Measurements from ENCODE around the gene PPID.
"Not testable (repeated sequence)": the region's sequence is repeated elsewhere in the genome, so short reads cannot be mapped to it uniquely, and the experiment has no call there.

PPID gene

GRCh38 chr4:158728236-158728635 is 5.0 kb upstream of the PPID start:
- no peaks in the 10 kb centered on the region for H3K9me3 ChIP-seq (ENCODE audit: control insufficient read depth, insufficient read depth, low read length)
- no peaks in the 10 kb centered on the region for H3K27me3 ChIP-seq (ENCODE audit: control insufficient read depth, insufficient read depth, low read length)
- H3K4me3 ChIP-seq (ENCODE audit: low read depth, low read length): no peak overlapping the region
- no peaks in the 10 kb centered on the region for H3K4me1 ChIP-seq (ENCODE audit: control insufficient read depth, insufficient read depth, low read length)
- H3K9ac ChIP-seq (ENCODE audit: low read depth, low read length): no peak overlapping the region
- no peaks in the 10 kb centered on the region for H3K36me3 ChIP-seq (ENCODE audit: control insufficient read depth, insufficient read depth, low read length)

- no peaks in the 10 kb centered on the region for H3K27me3 ChIP-seq (ENCODE audit: control insufficient read depth, insufficient read depth, low read length)
- no peaks in the 10 kb centered on the region for H3K9me3 ChIP-seq (ENCODE audit: control insufficient read depth, insufficient read depth, low read length)
- no peak overlapping the region for H3K4me3 ChIP-seq (ENCODE audit: low read depth, low read length)
- no peak overlapping the region for H3K9ac ChIP-seq (ENCODE audit: low read depth, low read length)
- no peaks in the 10 kb centered on the region for H3K4me1 ChIP-seq (ENCODE audit: control insufficient read depth, insufficient read depth, low read length)
- H3K36me3 ChIP-seq (ENCODE audit: control insufficient read depth, insufficient read depth, low read length): no peaks in the 10 kb centered on the region
These were observed 3.4 kb upstream of the PPID start for GRCh38 chr4:158726633-158727032.

- Histone ChIP-seq H3K4me3 (ENCODE audit: low read depth, low read length) (no peak overlapping the region), H3K9me3 (ENCODE audit: control insufficient read depth, insufficient read depth, low read length) (no peaks in the 10 kb centered on the region), H3K4me1 (ENCODE audit: control insufficient read depth, insufficient read depth, low read length) (no peaks in the 10 kb centered on the region), H3K9ac (ENCODE audit: low read depth, low read length) (no peak overlapping the region), H3K27me3 (ENCODE audit: control insufficient read depth, insufficient read depth, low read length) (no peaks in the 10 kb centered on the region), H3K36me3 (ENCODE audit: control insufficient read depth, insufficient read depth, low read length) (peaks cover 4% of the 10 kb centered on the region)
These were observed 1.4 kb upstream of the PPID start for GRCh38 chr4:158724637-158725036.

GRCh38 chr4:158722291-158722916 is 792 bp downstream of the PPID start:
- H3K9me3 ChIP-seq (ENCODE audit: control insufficient read depth, insufficient read depth, low read length): no peaks in the 10 kb centered on the region
- no peaks in the 10 kb centered on the region for H3K27me3 ChIP-seq (ENCODE audit: control insufficient read depth, insufficient read depth, low read length)
- H3K4me3 ChIP-seq (ENCODE audit: low read depth, low read length): peak overlapping the region; percentile 74
- peak overlapping the region; percentile 61 for H3K9ac ChIP-seq (ENCODE audit: low read depth, low read length)
- H3K4me1 ChIP-seq (ENCODE audit: control insufficient read depth, insufficient read depth, low read length): no peaks in the 10 kb centered on the region
- H3K36me3 ChIP-seq (ENCODE audit: control insufficient read depth, insufficient read depth, low read length): peaks cover 8% of the 10 kb centered on the region

- Histone ChIP-seq H3K4me3 (ENCODE audit: low read depth, low read length) (peak overlapping the region; percentile 74), H3K9me3 (ENCODE audit: control insufficient read depth, insufficient read depth, low read length) (no peaks in the 10 kb centered on the region), H3K27me3 (ENCODE audit: control insufficient read depth, insufficient read depth, low read length) (no peaks in the 10 kb centered on the region), H3K9ac (ENCODE audit: low read depth, low read length) (no peak overlapping the region), H3K36me3 (ENCODE audit: control insufficient read depth, insufficient read depth, low read length) (peaks cover 8% of the 10 kb centered on the region), H3K4me1 (ENCODE audit: control insufficient read depth, insufficient read depth, low read length) (no peaks in the 10 kb centered on the region)
These were observed 1.5 kb downstream of the PPID start for GRCh38 chr4:158721680-158722079.

GRCh38 chr4:158715802-158716201 is 7.4 kb downstream of the PPID start:
- H3K9me3 ChIP-seq (ENCODE audit: control insufficient read depth, insufficient read depth, low read length): no peaks in the 10 kb centered on the region
- H3K9ac ChIP-seq (ENCODE audit: low read depth, low read length): no peak overlapping the region
- peaks cover 15% of the 10 kb centered on the region for H3K36me3 ChIP-seq (ENCODE audit: control insufficient read depth, insufficient read depth, low read length)
- H3K4me1 ChIP-seq (ENCODE audit: control insufficient read depth, insufficient read depth, low read length): no peaks in the 10 kb centered on the region
- no peaks in the 10 kb centered on the region for H3K27me3 ChIP-seq (ENCODE audit: control insufficient read depth, insufficient read depth, low read length)
- no peak overlapping the region for H3K4me3 ChIP-seq (ENCODE audit: low read depth, low read length)

- no peaks in the 10 kb centered on the region for H3K9me3 ChIP-seq (ENCODE audit: control insufficient read depth, insufficient read depth, low read length)
- H3K9ac ChIP-seq (ENCODE audit: low read depth, low read length): no peak overlapping the region
- H3K27me3 ChIP-seq (ENCODE audit: control insufficient read depth, insufficient read depth, low read length): no peaks in the 10 kb centered on the region
- H3K4me1 ChIP-seq (ENCODE audit: control insufficient read depth, insufficient read depth, low read length): no peaks in the 10 kb centered on the region
- H3K36me3 ChIP-seq (ENCODE audit: control insufficient read depth, insufficient read depth, low read length): peaks cover 18% of the 10 kb centered on the region
- H3K4me3 ChIP-seq (ENCODE audit: low read depth, low read length): no peak overlapping the region
These were observed 8.3 kb downstream of the PPID start for GRCh38 chr4:158714937-158715336.

GRCh38 chr4:158712622-158713021 is 10.6 kb downstream of the PPID start:
- not testable (repeated sequence) for H3K4me1 ChIP-seq (ENCODE audit: control insufficient read depth, insufficient read depth, low read length); H3K9me3 ChIP-seq (ENCODE audit: control insufficient read depth, insufficient read depth, low read length); H3K9ac ChIP-seq (ENCODE audit: low read depth, low read length); H3K4me3 ChIP-seq (ENCODE audit: low read depth, low read length); H3K27me3 ChIP-seq (ENCODE audit: control insufficient read depth, insufficient read depth, low read length)
- H3K36me3 ChIP-seq (ENCODE audit: control insufficient read depth, insufficient read depth, low read length): peaks cover 14% of the 10 kb centered on the region

- Histone ChIP-seq H3K4me1 (ENCODE audit: control insufficient read depth, insufficient read depth, low read length) (no peaks in the 10 kb centered on the region), H3K4me3 (ENCODE audit: low read depth, low read length) (no peak overlapping the region), H3K9me3 (ENCODE audit: control insufficient read depth, insufficient read depth, low read length) (no peaks in the 10 kb centered on the region), H3K36me3 (ENCODE audit: control insufficient read depth, insufficient read depth, low read length) (peaks cover 14% of the 10 kb centered on the region), H3K27me3 (ENCODE audit: control insufficient read depth, insufficient read depth, low read length) (no peaks in the 10 kb centered on the region), H3K9ac (ENCODE audit: low read depth, low read length) (no peak overlapping the region)
These were observed 12.4 kb downstream of the PPID start for GRCh38 chr4:158710814-158711213.

- Histone ChIP-seq H3K36me3 (ENCODE audit: control insufficient read depth, insufficient read depth, low read length) (peaks cover 3% of the 10 kb centered on the region), H3K27me3 (ENCODE audit: control insufficient read depth, insufficient read depth, low read length) (no peaks in the 10 kb centered on the region), H3K4me1 (ENCODE audit: control insufficient read depth, insufficient read depth, low read length) (no peaks in the 10 kb centered on the region), H3K4me3 (ENCODE audit: low read depth, low read length) (no peak overlapping the region), H3K9me3 (ENCODE audit: control insufficient read depth, insufficient read depth, low read length) (no peaks in the 10 kb centered on the region), H3K9ac (ENCODE audit: low read depth, low read length) (no peak overlapping the region)
These were observed 18.9 kb downstream of the PPID start for GRCh38 chr4:158704274-158704673.

- Histone ChIP-seq H3K4me1 (ENCODE audit: control insufficient read depth, insufficient read depth, low read length) (no peaks in the 10 kb centered on the region), H3K9me3 (ENCODE audit: control insufficient read depth, insufficient read depth, low read length) (no peaks in the 10 kb centered on the region), H3K9ac (ENCODE audit: low read depth, low read length) (no peak overlapping the region), H3K36me3 (ENCODE audit: control insufficient read depth, insufficient read depth, low read length) (no peaks in the 10 kb centered on the region), H3K4me3 (ENCODE audit: low read depth, low read length) (no peak overlapping the region), H3K27me3 (ENCODE audit: control insufficient read depth, insufficient read depth, low read length) (no peaks in the 10 kb centered on the region)
These were observed 34.4 kb downstream of the PPID start for GRCh38 chr4:158688813-158689212.

- Histone ChIP-seq H3K4me1 (ENCODE audit: control insufficient read depth, insufficient read depth, low read length) (peaks cover 3% of the 10 kb centered on the region), H3K36me3 (ENCODE audit: control insufficient read depth, insufficient read depth, low read length) (no peaks in the 10 kb centered on the region), H3K9me3 (ENCODE audit: control insufficient read depth, insufficient read depth, low read length) (no peaks in the 10 kb centered on the region), H3K27me3 (ENCODE audit: control insufficient read depth, insufficient read depth, low read length) (no peaks in the 10 kb centered on the region), H3K9ac (ENCODE audit: low read depth, low read length) (no peak overlapping the region), H3K4me3 (ENCODE audit: low read depth, low read length) (no peak overlapping the region)
These were observed 41.1 kb downstream of the PPID start for GRCh38 chr4:158682066-158682465.

All from iPS-15b (cell line).